ENCODE results near the gene ATG2A. TPM values are rescaled to one million over a fixed set of nuclear protein-coding genes. Genes with fewer than 3 reads are reported as not detected.
"Not testable (repeated sequence)": the region's sequence is repeated elsewhere in the genome, so short reads cannot be mapped to it uniquely, and the experiment has no call there.

Gene ATG2A
- total and polyA plus RNA-seq, 8 donors, result 12.2 to 77.6 (median 26.6) TPM

DNA sequence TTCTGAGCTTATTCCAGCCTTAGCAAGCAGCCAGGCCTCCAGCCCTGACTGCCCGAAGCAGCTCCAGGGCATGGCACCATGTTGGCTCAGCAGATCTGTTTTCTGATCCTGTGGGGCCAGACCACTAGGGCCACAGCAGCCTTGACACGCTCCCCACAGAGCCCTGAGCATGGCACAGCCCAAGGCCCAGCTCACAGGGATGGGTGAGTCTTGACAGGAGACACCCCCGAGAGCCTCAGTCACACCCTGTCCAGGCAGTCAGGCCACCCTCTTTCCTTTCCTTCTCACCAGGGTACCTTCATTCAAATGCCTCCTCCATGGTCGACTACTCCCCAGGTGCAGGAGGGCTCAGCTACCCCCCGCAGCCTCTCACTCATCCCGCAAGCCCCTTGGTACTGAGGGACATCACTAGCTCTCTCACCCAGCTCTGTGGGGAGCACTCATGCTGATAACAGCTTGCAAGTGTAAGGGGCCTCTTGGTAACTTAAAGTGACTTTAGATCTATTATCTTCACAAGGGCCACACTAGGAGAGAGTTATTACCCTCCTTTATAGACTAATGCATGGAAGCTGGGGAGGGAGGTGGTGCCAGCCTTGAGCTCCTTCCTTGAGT is 68.7 kb downstream of the ATG2A start:
- peaks cover 56 to 87% (median 83%) of the 10 kb centered on the region in 4 donors for H3K4me1 ChIP-seq
- intact Hi-C loops (cut with DNase I; ENCODE audit: low total_unique reads), result no loop called here
- DNase-seq, result no peak
- no peak overlapping the region for H3K4me3 ChIP-seq
- H3K9me3 ChIP-seq, result no peaks in the 10 kb centered on the region
- 59 to 87% (median 66%) methylated on average over 6 of the region's 6 CpGs for WGBS, 5 donors
- H3K27ac ChIP-seq, result peak overlapping the region; percentile 1 to 94 (median 92)
- no peaks in the 10 kb centered on the region for H3K27me3 ChIP-seq
- H3K36me3 ChIP-seq, result peaks cover 6 to 11% (median 9%) of the 10 kb centered on the region in 4 donors
- TF ChIP-seq POLR2A (IDR thresholded peaks at IDR 0.05), result no peak
- TF ChIP-seq EP300 (IDR thresholded peaks at IDR 0.05), result no peak

GRCh38 chr11:64846998-64847666 is 69.9 kb downstream of the ATG2A start:
- H3K4me1 ChIP-seq, result peaks cover 55 to 86% (median 82%) of the 10 kb centered on the region in 4 donors
- no peak overlapping the region for H3K4me3 ChIP-seq
- no peaks in the 10 kb centered on the region for H3K9me3 ChIP-seq
- H3K36me3 ChIP-seq, result no peaks in the 10 kb centered on the region
- DNase-seq, result peak; percentile 95 to 97
- WGBS, 5 donors, result 16 to 25% (median 19%) methylated on average over 11 to 13 of the region's 13 CpGs
- no peak for TF ChIP-seq POLR2A (IDR thresholded peaks at IDR 0.05)
- peak in 2 of 3 donors; percentile 15 to 83 for TF ChIP-seq POLR2AphosphoS5 (IDR thresholded peaks at IDR 0.05)
- TF ChIP-seq, protein P1, sequence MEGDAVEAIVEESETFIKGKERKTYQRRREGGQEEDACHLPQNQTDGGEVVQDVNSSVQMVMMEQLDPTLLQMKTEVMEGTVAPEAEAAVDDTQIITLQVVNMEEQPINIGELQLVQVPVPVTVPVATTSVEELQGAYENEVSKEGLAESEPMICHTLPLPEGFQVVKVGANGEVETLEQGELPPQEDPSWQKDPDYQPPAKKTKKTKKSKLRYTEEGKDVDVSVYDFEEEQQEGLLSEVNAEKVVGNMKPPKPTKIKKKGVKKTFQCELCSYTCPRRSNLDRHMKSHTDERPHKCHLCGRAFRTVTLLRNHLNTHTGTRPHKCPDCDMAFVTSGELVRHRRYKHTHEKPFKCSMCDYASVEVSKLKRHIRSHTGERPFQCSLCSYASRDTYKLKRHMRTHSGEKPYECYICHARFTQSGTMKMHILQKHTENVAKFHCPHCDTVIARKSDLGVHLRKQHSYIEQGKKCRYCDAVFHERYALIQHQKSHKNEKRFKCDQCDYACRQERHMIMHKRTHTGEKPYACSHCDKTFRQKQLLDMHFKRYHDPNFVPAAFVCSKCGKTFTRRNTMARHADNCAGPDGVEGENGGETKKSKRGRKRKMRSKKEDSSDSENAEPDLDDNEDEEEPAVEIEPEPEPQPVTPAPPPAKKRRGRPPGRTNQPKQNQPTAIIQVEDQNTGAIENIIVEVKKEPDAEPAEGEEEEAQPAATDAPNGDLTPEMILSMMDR (IDR thresholded peaks at IDR 0.05), result peak in 6 of 7 experiments; percentile 13 to 98 (median 94)
- H3K27ac ChIP-seq, result peak overlapping the region in 2 of 5 donors; percentile 92 to 94
- no peaks in the 10 kb centered on the region for H3K27me3 ChIP-seq
- intact Hi-C loops (cut with DNase I; ENCODE audit: low total_unique reads), result loop anchor here (2.0 kb wide), 1 partner anchor 46 kb away; no protein-coding TSS in a partner anchor

DNA sequence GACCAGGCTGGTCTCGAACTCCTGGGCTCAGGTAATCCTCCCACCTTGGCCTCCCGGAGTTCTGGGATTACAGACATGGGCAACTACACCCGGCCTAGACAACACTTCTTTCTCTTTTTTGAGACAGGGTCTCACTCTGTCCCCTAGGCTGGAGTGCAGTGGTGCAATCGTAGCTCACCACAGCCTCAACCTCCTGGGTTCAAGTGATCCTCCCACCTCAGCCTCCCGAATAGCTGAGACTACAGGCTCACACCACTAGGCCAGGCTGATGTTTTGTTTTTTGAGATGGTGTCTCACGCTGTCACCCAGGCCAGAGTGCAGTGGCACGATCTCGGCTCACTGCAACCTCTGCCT is 71.3 kb downstream of the ATG2A start:
- H3K9me3 ChIP-seq, H3K4me3 ChIP-seq, H3K27me3 ChIP-seq, H3K36me3 ChIP-seq, DNase-seq: not testable (repeated sequence)
- Histone ChIP-seq H3K27ac (peak overlapping the region in 4 of 5 donors; percentile 9 to 89 (median 42)), H3K4me1 (peaks cover 43 to 76% (median 74%) of the 10 kb centered on the region in 4 donors)
- intact Hi-C loops (cut with DNase I; ENCODE audit: low total_unique reads), result loop anchor here (2.0 kb wide), 1 partner anchor 47 kb away; no protein-coding TSS in a partner anchor
- 85 to 91% (median 87%) methylated on average over 8 of the region's 8 CpGs for WGBS, 5 donors

DNA sequence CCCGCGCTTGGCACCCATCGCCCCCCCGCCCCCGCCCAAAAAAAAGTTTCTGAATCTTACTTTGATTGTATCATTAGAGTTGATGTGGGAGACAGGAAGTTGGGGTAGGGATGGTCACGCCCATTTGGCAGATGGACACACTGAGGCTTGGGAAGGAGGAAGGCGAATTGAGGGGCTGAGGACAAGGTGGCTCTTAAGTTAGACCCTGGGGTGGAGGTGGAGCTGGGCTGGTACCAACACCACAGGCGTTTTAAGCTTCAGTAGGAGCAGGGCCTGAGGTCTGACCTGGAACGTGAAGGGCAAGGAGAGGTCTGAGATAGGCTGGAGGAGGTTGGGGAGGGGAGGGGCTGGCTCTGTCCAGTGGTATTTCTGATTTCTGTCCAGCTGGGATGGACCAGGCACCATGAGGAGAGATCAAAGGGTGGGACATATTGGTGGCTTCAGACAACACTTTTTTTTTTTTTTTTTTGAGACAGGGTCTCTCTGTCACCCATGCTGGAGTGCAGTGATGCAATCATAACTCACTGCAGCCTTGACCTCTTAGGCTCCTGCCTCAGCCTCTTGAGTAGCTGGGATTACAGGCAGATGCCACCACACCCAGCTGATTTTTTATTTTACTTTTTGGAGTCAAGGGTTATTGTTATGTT is 71.8 kb downstream of the ATG2A start:
- H3K27me3 ChIP-seq, result no peaks in the 10 kb centered on the region
- H3K4me1 ChIP-seq, result peaks cover 39 to 71% (median 69%) of the 10 kb centered on the region in 4 donors
- TF ChIP-seq POLR2A (IDR thresholded peaks at IDR 0.05) (no peak), EP300 (IDR thresholded peaks at IDR 0.05) (no peak), POLR2AphosphoS5 (IDR thresholded peaks at IDR 0.05) (no peak)
- TF ChIP-seq, protein P1 (IDR thresholded peaks at IDR 0.05), result no peak
- WGBS, 5 donors, result 8 to 11% (median 9%) methylated on average over 9 of the region's 9 CpGs
- peaks cover 0 to 9% (median 2%) of the 10 kb centered on the region in 4 donors for H3K36me3 ChIP-seq
- no peaks in the 10 kb centered on the region for H3K9me3 ChIP-seq
- intact Hi-C loops (cut with DNase I; ENCODE audit: low total_unique reads), result no loop called here
- DNase-seq, result no peak
- peak overlapping the region; percentile 50 to 65 (median 57) for H3K4me3 ChIP-seq
- H3K27ac ChIP-seq, result peak overlapping the region; percentile 83 to 94 (median 87)

Small RNA genes lying within 50 kb of the gene (small RNA-seq; reads per million reads assigned to genes)
- gene MIR6749, result 0 to 0.10 (median 0.03) reads per million in 4 donors
- 0 reads per million in 4 donors for gene MIR6750

Other genes with a start within 250 kb of the ATG2A start
- gene NRXN2, start 194.0 kb downstream of the ATG2A start, total RNA-seq, result 10 to 100 TPM in 1 of 5 donors, under 1 TPM in 1, not detected in 3; 0.14 to 16.9 TPM
- gene NRXN2, start 194.0 kb downstream of the ATG2A start, polyA plus RNA-seq, result 1 to 10 TPM in 1 of 3 donors, under 1 TPM in 1, not detected in 1; 0.93 to 1.4 TPM
- 10 to 100 TPM in 3 of 5 donors, 1 to 10 TPM in 2; 5.3 to 60.8 (median 13.4) TPM for gene RASGRP2, start 173.1 kb downstream of the ATG2A start, total RNA-seq
- gene RASGRP2, start 173.1 kb downstream of the ATG2A start, polyA plus RNA-seq, result 10 to 100 TPM in 1 of 3 donors, 1 to 10 TPM in 2; 7.2 to 20.6 (median 8.2) TPM
- gene PYGM, start 157.2 kb downstream of the ATG2A start, total RNA-seq, result 1 to 10 TPM in 2 of 5 donors, under 1 TPM in 2, not detected in 1; 0.58 to 2.0 (median 1.4) TPM
- gene PYGM, start 157.2 kb downstream of the ATG2A start, polyA plus RNA-seq, result 1 to 10 TPM in 2 of 3 donors, under 1 TPM in 1; 0.37 to 3.5 (median 3.1) TPM
- gene SF1, start 138.7 kb downstream of the ATG2A start, total RNA-seq, result 100 to 1,000 TPM; 235 to 341 (median 279) TPM
- gene SF1, start 138.7 kb downstream of the ATG2A start, polyA plus RNA-seq, result 10 to 100 TPM; 57.5 to 72.1 (median 63.4) TPM
- gene MAP4K2, start 114.0 kb downstream of the ATG2A start, total RNA-seq, result 10 to 100 TPM in 2 of 5 donors, 1 to 10 TPM in 3; 2.3 to 66.9 (median 9.0) TPM
- gene MAP4K2, start 114.0 kb downstream of the ATG2A start, polyA plus RNA-seq, result 10 to 100 TPM; 13.0 to 20.9 (median 13.8) TPM
- 10 to 100 TPM in 4 of 5 donors, 1 to 10 TPM in 1; 9.4 to 62.5 (median 16.9) TPM for gene MEN1, start 106.7 kb downstream of the ATG2A start, total RNA-seq
- 10 to 100 TPM; 12.9 to 16.4 (median 13.6) TPM for gene MEN1, start 106.7 kb downstream of the ATG2A start, polyA plus RNA-seq
- gene CDC42BPG, start 72.6 kb downstream of the ATG2A start, total RNA-seq, result 10 to 100 TPM; 10.3 to 66.5 (median 53.3) TPM
- 10 to 100 TPM in 2 of 3 donors, 1 to 10 TPM in 1; 8.9 to 20.0 (median 10.9) TPM for gene CDC42BPG, start 72.6 kb downstream of the ATG2A start, polyA plus RNA-seq
- gene EHD1, start 38.6 kb downstream of the ATG2A start, total RNA-seq, result 100 to 1,000 TPM in 2 of 5 donors, 10 to 100 TPM in 3; 23.3 to 160 (median 56.2) TPM
- 10 to 100 TPM; 17.9 to 24.6 (median 19.4) TPM for gene EHD1, start 38.6 kb downstream of the ATG2A start, polyA plus RNA-seq
- gene PPP2R5B, start 7.5 kb upstream of the ATG2A start, total RNA-seq, result 10 to 100 TPM in 4 of 5 donors, 1 to 10 TPM in 1; 6.6 to 75.6 (median 25.7) TPM
- 10 to 100 TPM in 2 of 3 donors, 1 to 10 TPM in 1; 9.8 to 13.8 (median 12.3) TPM for gene PPP2R5B, start 7.5 kb upstream of the ATG2A start, polyA plus RNA-seq
- not detected for gene GPHA2, start 18.7 kb upstream of the ATG2A start, total RNA-seq
- under 1 TPM in 2 of 3 donors, not detected in 1; 0.30 to 0.50 TPM for gene GPHA2, start 18.7 kb upstream of the ATG2A start, polyA plus RNA-seq
- gene MAJIN, start 54.9 kb upstream of the ATG2A start, total RNA-seq, result not detected
- gene MAJIN, start 54.9 kb upstream of the ATG2A start, polyA plus RNA-seq, result under 1 TPM in 1 of 3 donors, not detected in 2; 0.20 TPM
- gene BATF2, start 79.8 kb upstream of the ATG2A start, total RNA-seq, result 10 to 100 TPM in 1 of 5 donors, 1 to 10 TPM in 2, under 1 TPM in 1, not detected in 1; 0.73 to 29.5 (median 3.0) TPM
- gene BATF2, start 79.8 kb upstream of the ATG2A start, polyA plus RNA-seq, result 10 to 100 TPM in 1 of 3 donors, 1 to 10 TPM in 2; 3.4 to 10.8 (median 4.5) TPM
- 100 to 1,000 TPM in 2 of 5 donors, 10 to 100 TPM in 2, 1 to 10 TPM in 1; 4.9 to 237 (median 57.2) TPM for gene ARL2, start 97.0 kb upstream of the ATG2A start, total RNA-seq
- 100 to 1,000 TPM in 1 of 3 donors, 10 to 100 TPM in 2; 88.3 to 119 (median 98.0) TPM for gene ARL2, start 97.0 kb upstream of the ATG2A start, polyA plus RNA-seq
- 10 to 100 TPM in 4 of 5 donors, 1 to 10 TPM in 1; 4.2 to 45.8 (median 13.3) TPM for gene SNX15, start 110.2 kb upstream of the ATG2A start, total RNA-seq
- 10 to 100 TPM; 18.7 to 22.5 (median 20.0) TPM for gene SNX15, start 110.2 kb upstream of the ATG2A start, polyA plus RNA-seq
- 10 to 100 TPM in 2 of 5 donors, 1 to 10 TPM in 3; 1.8 to 97.6 (median 6.7) TPM for gene SAC3D1, start 124.0 kb upstream of the ATG2A start, total RNA-seq
- gene SAC3D1, start 124.0 kb upstream of the ATG2A start, polyA plus RNA-seq, result 10 to 100 TPM in 2 of 3 donors, 1 to 10 TPM in 1; 8.9 to 14.5 (median 14.4) TPM
- gene NAALADL1, start 141.3 kb upstream of the ATG2A start, total RNA-seq, result 10 to 100 TPM in 2 of 5 donors, 1 to 10 TPM in 2, not detected in 1; 1.3 to 65.2 (median 18.1) TPM
- 10 to 100 TPM in 2 of 3 donors, 1 to 10 TPM in 1; 6.7 to 10.8 (median 10.0) TPM for gene NAALADL1, start 141.3 kb upstream of the ATG2A start, polyA plus RNA-seq
- gene CDCA5, start 166.8 kb upstream of the ATG2A start, total RNA-seq, result 1 to 10 TPM; 1.4 to 9.1 (median 2.2) TPM
- gene CDCA5, start 166.8 kb upstream of the ATG2A start, polyA plus RNA-seq, result 1 to 10 TPM; 3.5 to 6.7 (median 4.6) TPM
- gene ZFPL1, start 167.0 kb upstream of the ATG2A start, total RNA-seq, result 10 to 100 TPM; 17.6 to 62.0 (median 28.8) TPM
- gene ZFPL1, start 167.0 kb upstream of the ATG2A start, polyA plus RNA-seq, result 10 to 100 TPM; 36.7 to 38.6 (median 37.4) TPM
- 1,000 to 10,000 TPM in 1 of 5 donors, 100 to 1,000 TPM in 4; 174 to 2,272 (median 234) TPM for gene VPS51, start 179.0 kb upstream of the ATG2A start, total RNA-seq
- 100 to 1,000 TPM; 124 to 135 (median 128) TPM for gene VPS51, start 179.0 kb upstream of the ATG2A start, polyA plus RNA-seq
- gene TM7SF2, start 194.7 kb upstream of the ATG2A start, total RNA-seq, result 100 to 1,000 TPM in 1 of 5 donors, 10 to 100 TPM in 3, 1 to 10 TPM in 1; 7.6 to 118 (median 19.6) TPM
- 10 to 100 TPM; 38.6 to 65.2 (median 51.9) TPM for gene TM7SF2, start 194.7 kb upstream of the ATG2A start, polyA plus RNA-seq
- gene ZNHIT2, start 200.5 kb upstream of the ATG2A start, total RNA-seq, result 100 to 1,000 TPM in 1 of 5 donors, 10 to 100 TPM in 1, 1 to 10 TPM in 2, not detected in 1; 2.4 to 130 (median 39.9) TPM
- 10 to 100 TPM; 18.0 to 20.0 (median 18.9) TPM for gene ZNHIT2, start 200.5 kb upstream of the ATG2A start, polyA plus RNA-seq
- 1,000 to 10,000 TPM in 1 of 5 donors, 100 to 1,000 TPM in 4; 456 to 1,872 (median 566) TPM for gene FAU, start 204.9 kb upstream of the ATG2A start, total RNA-seq
- 1,000 to 10,000 TPM; 1,111 to 1,352 (median 1,208) TPM for gene FAU, start 204.9 kb upstream of the ATG2A start, polyA plus RNA-seq
- gene MRPL49, start 205.1 kb upstream of the ATG2A start, total RNA-seq, result 10 to 100 TPM; 22.8 to 75.9 (median 33.0) TPM
- gene MRPL49, start 205.1 kb upstream of the ATG2A start, polyA plus RNA-seq, result 10 to 100 TPM; 36.0 to 69.8 (median 39.9) TPM
- gene SYVN1, start 217.3 kb upstream of the ATG2A start, total RNA-seq, result 10 to 100 TPM; 20.0 to 75.3 (median 64.9) TPM
- gene SYVN1, start 217.3 kb upstream of the ATG2A start, polyA plus RNA-seq, result 10 to 100 TPM in 2 of 3 donors, 1 to 10 TPM in 1; 7.2 to 18.5 (median 13.4) TPM

All from stomach (tissue), 9 donors.